Measurements from ENCODE around the gene PPP1R12C.
A peak's percentile ranks its signal among the peaks of the same experiment; 100 is the strongest.

PPP1R12C gene

DNA sequence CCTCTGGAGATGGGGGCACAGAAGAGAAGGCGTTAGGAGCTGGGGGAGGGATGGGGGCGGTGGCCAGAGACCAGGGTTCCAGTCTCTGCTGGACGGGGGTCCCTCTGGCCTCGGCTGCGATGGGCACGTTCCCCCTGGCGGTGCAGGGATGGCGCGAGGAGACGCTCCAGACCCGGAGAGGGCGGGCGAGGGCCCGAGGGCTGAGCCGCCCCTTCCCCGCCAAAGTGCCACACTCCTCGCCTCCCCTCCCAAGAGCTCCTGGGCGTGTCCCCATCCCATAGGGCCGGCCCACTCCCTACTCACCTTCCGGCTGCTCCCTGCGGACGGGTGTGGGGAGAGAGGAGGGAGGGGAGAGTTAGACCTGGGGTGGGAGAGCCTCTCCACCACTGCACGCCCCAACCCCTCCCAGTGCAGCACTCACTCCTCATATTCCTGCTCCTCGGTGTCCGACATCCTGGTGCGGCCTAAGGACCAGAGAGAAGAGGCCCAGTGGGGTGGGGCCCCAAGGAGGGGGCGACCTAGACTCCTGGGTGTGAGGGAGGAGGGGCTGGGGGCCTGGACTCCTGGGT lies 29.4 kb upstream of the PPP1R12C start:
- DNase-seq (ENCODE audit: low read depth) = no peak

DNA sequence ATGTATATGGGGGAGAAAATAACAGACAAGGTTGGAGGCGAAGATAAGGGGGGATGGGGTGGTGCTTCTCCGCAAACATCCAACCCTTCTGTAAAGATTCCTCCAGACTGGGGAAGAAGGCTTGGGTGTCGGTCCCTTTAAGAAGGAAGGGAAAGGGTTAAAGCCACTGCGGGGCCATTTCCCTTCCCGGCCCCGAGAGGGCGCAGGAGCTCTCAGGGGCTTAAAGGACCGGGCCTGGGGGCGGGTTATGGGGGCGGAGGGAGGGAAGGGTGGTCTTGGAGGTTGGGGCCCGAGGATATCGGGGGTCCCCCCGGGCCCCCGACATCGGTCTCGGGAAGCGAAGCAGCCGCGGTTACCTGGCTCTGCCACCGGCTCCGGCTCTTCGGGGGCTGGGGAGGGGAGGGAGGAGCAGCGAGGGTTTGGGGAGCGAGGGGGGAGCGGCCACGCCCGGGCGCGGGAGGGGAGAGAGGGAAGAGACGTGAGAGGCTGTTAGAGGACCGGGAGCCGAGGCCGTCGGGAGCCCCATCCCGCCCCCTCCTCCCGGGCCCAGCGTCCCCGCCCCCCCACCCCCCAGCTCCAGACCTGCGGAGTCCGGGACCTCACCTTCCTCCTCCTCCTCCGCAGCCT lies 28.8 kb upstream of the PPP1R12C start:
- no peak for DNase-seq (ENCODE audit: low read depth)

GRCh38 chr19:55145232-55145631 lies 27.8 kb upstream of the PPP1R12C start:
- DNase-seq (ENCODE audit: low read depth) = no peak

DNA sequence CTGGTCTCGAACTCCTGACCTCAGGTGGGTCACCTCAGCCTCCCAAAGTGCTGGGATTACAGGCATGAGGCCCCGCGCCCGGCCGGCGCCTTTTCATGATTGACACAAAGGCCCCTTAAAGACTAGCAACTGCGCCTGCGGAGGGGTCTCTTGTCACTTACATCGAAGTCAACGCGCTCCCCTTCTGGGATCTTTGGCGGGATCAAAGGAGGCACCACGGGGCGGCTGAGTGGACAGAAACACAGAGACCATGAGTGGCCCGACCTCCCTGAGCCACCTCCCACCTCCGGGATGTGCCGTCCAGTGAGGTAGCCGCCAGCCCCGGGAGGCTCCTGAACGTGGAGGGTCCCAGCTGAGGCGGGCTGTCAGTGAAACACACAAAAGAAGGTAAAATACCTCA lies 24.3 kb upstream of the PPP1R12C start:
- DNase-seq (ENCODE audit: low read depth) = no peak

- no peak for DNase-seq (ENCODE audit: low read depth)
Observed at GRCh38 chr19:55137915-55138314, 20.5 kb upstream of the PPP1R12C start.

DNA sequence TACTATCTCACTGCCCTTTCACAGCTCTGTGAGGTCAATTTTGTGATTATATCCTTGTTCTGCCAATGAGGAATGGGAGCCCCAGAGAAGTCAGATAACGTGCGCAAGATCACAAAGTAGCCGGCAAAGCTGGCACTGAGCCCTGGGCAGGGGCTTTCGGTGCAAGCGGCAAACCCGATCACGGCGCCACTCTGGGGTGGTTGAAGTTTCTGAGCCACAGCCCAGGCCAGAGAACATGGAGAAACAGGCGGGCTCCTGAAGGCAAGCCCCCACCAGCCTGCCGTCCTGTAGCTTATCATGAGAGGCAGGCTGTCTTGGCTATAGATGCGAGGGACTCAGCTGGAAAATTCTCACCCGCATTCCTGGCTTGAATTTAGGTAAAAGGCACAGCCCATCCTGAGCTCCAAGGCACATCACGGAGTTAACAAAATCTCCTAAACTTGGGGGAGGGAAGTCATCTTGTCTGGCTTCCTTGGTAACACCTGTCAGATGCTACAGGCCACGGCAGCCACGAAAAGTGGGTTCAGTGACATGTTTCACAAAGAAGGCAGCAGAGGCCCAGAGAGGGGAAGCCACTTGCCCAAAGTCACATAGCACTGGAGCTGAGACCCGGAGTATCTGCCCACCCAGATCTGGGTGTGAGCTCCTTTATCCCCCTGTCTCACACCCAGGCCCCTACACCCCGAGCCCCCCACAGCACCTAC lies 19.1 kb upstream of the PPP1R12C start:
- no peak for DNase-seq (ENCODE audit: low read depth)

- no peak for DNase-seq (ENCODE audit: low read depth)
Observed at GRCh38 chr19:55134736-55135135, 17.3 kb upstream of the PPP1R12C start.

DNA sequence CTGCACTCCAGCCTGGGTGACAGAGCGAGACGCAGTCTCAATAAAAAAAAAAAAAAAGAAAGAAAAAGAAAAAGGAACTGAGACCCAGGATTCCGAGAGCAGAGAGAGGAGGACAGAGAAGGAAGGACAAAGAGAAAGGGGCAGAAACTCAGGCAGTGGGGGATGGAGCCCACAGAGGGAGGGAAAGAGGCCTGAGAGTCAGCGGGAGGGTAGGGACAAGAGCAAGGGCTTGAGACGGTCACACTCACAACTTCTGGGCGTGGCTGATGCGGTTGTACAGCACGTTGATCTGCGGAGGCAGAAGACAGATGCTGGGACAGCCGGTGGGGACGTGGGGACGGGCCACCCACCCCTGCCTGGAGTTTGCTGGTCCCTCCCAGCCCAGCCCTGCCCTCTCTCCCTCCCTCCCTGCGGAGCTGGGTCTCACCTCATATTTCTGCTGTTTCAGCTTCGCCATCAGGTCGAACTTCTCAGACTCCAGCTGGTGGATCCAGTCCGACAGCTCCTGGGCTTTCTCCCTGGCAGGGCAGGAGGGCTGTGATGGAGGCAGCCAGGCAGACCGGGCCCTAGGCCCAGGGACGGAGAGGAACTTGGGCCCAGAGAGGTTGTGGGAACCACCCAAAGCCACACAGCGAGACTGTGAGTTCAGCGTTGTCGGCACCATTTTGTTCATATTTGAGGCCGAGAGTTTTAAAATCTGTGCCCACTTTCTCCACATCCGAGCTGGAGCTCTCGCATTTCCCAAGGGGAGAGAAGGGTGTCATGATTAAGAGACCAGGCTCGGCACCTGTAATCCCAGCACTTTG lies 16.4 kb upstream of the PPP1R12C start:
- no peak for DNase-seq (ENCODE audit: low read depth)

DNA sequence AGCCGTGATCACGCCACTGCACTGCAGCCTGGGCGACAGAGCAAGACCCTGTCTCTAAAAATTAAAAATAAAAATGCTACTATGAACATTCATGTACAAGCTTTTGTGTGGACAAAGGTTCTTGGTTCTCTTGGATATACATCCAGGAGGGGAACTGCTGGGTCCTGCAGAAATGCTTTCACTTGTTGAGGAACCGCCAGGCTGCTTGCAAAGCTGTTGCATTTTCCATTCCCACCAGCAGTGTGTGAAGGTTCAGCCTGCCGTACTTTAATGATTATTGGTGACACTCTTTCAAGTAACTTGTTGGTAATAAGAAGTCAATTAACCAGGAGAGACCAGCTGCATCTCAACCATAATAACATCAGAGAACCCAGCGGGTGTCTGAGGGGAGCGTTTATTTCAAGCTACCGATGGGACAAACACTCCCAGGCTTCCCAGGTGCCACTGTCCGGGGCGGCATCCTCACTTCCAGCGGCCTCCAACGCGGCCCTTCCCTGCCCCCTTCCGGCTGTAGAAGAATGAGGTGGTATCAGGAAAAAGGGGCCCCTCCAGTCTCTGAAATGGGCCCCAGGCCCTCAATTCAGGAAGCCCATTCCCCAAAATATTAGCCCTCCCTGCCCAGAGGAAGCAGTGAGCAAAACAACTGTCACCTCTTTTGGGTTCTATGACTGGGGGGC lies 15.2 kb upstream of the PPP1R12C start:
- DNase-seq (ENCODE audit: low read depth) = no peak

- no peak for DNase-seq (ENCODE audit: low read depth)
Observed at GRCh38 chr19:55131421-55131820, 14.0 kb upstream of the PPP1R12C start.

DNA sequence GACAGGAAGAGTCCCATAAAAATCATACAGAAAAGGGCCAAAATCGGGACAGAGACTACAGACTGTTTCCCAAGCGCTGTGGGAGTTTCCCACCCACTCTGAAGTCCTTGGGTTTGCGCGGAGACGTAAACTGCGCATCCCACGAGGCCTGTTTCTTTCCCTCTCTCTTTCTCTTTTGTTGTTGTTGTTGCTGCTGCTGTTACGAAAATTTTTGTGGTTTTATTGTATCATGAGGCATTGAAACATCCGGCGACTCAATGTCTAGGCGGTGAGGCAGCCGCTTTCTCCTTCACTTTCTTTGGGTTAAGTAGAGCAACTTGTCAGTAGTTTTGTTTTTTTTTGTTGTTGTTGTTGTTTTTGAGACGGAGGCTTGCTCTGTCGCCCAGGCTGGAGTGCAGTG lies 1.6 kb upstream of the PPP1R12C start:
- DNase-seq (ENCODE audit: low read depth) = no peak

DNA sequence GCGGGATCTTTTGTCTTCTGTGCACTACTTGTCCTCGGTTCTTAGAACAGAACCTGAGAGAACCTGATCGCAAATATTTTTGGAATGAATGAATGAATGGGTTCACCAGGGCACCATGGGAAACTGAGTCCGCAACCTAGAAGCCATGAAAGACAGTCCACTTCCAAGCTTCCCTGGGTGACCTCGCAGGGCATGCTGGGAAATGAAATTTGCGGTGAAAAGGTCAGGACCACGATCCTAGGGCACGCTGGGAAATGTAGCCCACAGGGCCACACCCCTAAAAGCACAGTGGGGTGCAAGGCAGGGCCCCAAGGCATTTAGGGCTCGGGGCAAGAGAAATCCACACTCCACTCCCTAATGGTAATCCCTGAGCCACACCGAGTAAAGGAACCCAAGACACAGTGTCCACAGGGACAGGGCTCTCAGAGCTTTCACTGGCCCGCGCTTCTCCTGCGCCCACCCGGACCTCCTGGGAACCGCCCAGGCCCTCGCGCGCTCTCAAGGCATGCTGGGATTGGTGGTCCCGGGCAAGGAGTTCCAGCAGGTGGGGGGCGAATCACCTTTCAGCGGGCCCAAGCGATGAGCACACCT lies 1.1 kb upstream of the PPP1R12C start:
- no peak for DNase-seq (ENCODE audit: low read depth)

DNA sequence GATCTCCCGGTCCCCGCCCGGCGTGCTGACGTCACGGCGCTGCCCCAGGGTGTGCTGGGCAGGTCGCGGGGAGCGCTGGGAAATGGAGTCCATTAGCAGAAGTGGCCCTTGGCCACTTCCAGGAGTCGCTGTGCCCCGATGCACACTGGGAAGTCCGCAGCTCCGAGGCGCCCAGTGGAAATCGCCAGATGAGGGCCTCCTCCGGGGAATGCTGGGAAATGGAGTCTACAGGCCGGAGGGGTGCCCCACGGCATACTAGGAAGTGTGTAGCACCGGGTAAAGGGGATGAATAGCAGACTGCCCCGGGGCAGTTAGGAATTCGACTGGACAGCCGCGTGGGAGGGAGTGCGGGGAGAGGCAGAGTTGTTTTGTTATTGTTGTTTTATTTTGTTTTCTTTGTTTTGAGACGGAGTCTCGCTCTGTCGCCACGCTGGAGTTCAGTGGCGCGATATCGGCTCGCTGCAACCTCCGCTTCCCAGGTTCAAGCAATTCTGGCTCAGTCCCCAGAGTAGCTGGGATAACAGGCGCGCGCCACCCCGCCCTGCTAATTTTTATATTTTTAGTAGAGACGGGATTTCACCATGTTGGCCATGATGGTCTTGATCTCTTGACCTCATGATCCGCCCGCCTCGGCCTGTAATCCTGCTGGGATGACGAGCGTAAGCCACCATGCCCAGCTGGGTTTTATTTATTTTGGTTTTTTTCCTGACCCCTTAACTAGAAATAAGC lies 390 bp upstream of the PPP1R12C start:
- peak; percentile 93 for DNase-seq (ENCODE audit: low read depth)

GRCh38 chr19:55116232-55116858 lies 1.1 kb downstream of the PPP1R12C start:
- peak; percentile 34 for DNase-seq (ENCODE audit: low read depth)

DNA sequence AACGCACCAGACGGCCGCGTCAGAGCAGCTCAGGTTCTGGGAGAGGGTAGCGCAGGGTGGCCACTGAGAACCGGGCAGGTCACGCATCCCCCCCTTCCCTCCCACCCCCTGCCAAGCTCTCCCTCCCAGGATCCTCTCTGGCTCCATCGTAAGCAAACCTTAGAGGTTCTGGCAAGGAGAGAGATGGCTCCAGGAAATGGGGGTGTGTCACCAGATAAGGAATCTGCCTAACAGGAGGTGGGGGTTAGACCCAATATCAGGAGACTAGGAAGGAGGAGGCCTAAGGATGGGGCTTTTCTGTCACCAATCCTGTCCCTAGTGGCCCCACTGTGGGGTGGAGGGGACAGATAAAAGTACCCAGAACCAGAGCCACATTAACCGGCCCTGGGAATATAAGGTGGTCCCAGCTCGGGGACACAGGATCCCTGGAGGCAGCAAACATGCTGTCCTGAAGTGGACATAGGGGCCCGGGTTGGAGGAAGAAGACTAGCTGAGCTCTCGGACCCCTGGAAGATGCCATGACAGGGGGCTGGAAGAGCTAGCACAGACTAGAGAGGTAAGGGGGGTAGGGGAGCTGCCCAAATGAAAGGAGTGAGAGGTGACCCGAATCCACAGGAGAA lies 1.9 kb downstream of the PPP1R12C start:
- DNase-seq (ENCODE audit: low read depth) = no peak

DNA sequence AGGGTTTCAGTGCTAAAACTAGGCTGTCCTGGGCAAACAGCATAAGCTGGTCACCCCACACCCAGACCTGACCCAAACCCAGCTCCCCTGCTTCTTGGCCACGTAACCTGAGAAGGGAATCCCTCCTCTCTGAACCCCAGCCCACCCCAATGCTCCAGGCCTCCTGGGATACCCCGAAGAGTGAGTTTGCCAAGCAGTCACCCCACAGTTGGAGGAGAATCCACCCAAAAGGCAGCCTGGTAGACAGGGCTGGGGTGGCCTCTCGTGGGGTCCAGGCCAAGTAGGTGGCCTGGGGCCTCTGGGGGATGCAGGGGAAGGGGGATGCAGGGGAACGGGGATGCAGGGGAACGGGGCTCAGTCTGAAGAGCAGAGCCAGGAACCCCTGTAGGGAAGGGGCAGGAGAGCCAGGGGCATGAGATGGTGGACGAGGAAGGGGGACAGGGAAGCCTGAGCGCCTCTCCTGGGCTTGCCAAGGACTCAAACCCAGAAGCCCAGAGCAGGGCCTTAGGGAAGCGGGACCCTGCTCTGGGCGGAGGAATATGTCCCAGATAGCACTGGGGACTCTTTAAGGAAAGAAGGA lies 2.8 kb downstream of the PPP1R12C start:
- DNase-seq (ENCODE audit: low read depth) = no peak

- peak; percentile 34 for DNase-seq (ENCODE audit: low read depth)
Observed at GRCh38 chr19:55113570-55114039, 3.8 kb downstream of the PPP1R12C start.

GRCh38 chr19:55112777-55113569 lies 4.5 kb downstream of the PPP1R12C start:
- DNase-seq (ENCODE audit: low read depth) = no peak

- no peak for DNase-seq (ENCODE audit: low read depth)
Observed at GRCh38 chr19:55112246-55112776, 5.1 kb downstream of the PPP1R12C start.

Data from HS-5 (cell line).